Endothelial cell of umbilical vein (primary cell): ENCODE data around the gene PTCSC3.

Experiments
- CTCF ChIP-seq, 2 donors: IDR thresholded peaks; 1 replicate in 1 of 2; 2 replicates in 1 of 2; pipeline ENCODE4 v1.5.1; 2011; ENCODE audit warnings: low read length in 2 of 2, mild to moderate bottlenecking in 2 of 2, moderate library complexity in 2 of 2, control low read depth in 1 of 2, inconsistent platforms in 1 of 2, low read depth in 1 of 2; ENCODE audit not compliant: insufficient read depth in 1 of 2; ENCODE audit errors: extremely low read depth in 1 of 2
- EZH2 ChIP-seq: IDR thresholded peaks from 2 replicates; pipeline ENCODE4 v1.6.1; 2012; ENCODE audit warnings: borderline replicate concordance, low read depth, mild to moderate bottlenecking, moderate library complexity, low read length, inconsistent platforms; ENCODE audit not compliant: severe bottlenecking
- FOS ChIP-seq: IDR thresholded peaks from 2 replicates; pipeline ENCODE4 v1.6.1; 2011; ENCODE audit warnings: mild to moderate bottlenecking, low read length, moderate library complexity, borderline replicate concordance; ENCODE audit not compliant: insufficient read depth
- GATA2 ChIP-seq: IDR thresholded peaks from 2 replicates; pipeline ENCODE4 v1.7.0; 2011; ENCODE audit warnings: low read depth, mild to moderate bottlenecking, moderate library complexity, mixed read lengths, low read length; ENCODE audit not compliant: insufficient read length, insufficient read depth
- JUN ChIP-seq: IDR thresholded peaks from 2 replicates; pipeline ENCODE4 v1.6.1; 2011; ENCODE audit warnings: borderline replicate concordance, low read depth; ENCODE audit not compliant: insufficient read length, insufficient read depth
- MYC ChIP-seq: IDR thresholded peaks from one replicate; pipeline ENCODE4 v1.6.1; 2011; ENCODE audit warnings: mild to moderate bottlenecking, low read depth, low read length
- POLR2A ChIP-seq: IDR thresholded peaks from 2 replicates; pipeline ENCODE4 v1.6.1; 2012; ENCODE audit warnings: low read depth, mild to moderate bottlenecking, control low read depth, low read length
- POLR2AphosphoS5 ChIP-seq: IDR thresholded peaks from 2 replicates; pipeline ENCODE4 v1.6.1; 2012; ENCODE audit warnings: low read depth, mild to moderate bottlenecking, control low read depth, low read length, moderate library complexity; ENCODE audit not compliant: insufficient read depth

DNA sequence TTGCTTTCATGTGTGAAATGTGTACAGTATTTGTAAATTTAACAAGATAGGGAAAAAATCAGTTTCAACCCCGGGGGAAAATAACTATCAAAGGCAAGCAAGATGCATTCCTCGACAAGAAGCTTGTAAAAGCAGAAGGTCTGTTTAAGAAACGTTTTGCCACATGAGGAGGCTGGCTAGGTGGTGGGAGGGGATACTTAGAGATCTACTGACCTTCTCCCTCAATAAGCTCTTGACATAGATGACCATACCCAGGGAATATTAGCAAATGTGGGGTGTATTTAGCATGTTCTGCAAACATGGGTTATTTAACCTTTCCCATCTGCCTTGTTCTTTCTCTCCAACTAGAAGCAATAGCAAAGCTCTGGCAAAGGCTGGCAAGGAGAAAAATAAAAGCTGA, 4.9 kb downstream of the PTCSC3 start:
- no peak for TF ChIP-seq POLR2A
- no peak for TF ChIP-seq CTCF (IDR thresholded peaks at IDR 0.05; ENCODE audit: extremely low read depth in 1 of 2, insufficient read depth in 1 of 2, low read depth in 1 of 2, low read length in 2 of 2)
- TF ChIP-seq POLR2AphosphoS5 = no peak
- no peak for TF ChIP-seq EZH2
- TF ChIP-seq MYC = no peak
- no peak for TF ChIP-seq FOS
- TF ChIP-seq GATA2 = no peak
- no peak for TF ChIP-seq JUN
